Activated T-cell treated with anti-CD3 and anti-CD28 coated beads for 4 hours (primary cell): ENCODE measurements around the gene OSBPL9.
"Not testable (repeated sequence)": the region's sequence is repeated elsewhere in the genome, so short reads cannot be mapped to it uniquely, and the experiment has no call there.

Experiments
- DNase-seq: peaks from one replicate; pipeline ENCODE4 v3.0.0-alpha.2; 2020

Gene OSBPL9

DNA sequence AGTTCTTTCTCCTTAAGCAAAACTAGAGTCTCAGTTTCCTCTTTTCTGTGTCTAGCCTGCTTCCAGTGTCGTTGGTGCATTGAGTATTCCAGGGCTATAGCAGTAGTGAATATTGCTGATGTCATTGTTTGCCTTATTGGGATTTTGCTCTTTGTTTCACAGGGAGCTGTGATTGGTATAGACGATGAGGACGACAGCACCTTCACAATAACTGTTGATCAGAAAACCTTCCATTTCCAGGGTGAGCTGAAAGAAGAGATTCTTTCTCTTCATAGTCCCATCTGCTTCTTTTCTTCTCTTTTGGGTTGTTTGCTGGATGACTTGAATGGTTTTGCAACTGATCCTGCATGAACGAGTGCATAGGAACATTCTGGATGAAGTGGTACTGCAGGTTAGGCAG is 52.4 kb downstream of the OSBPL9 start:
- DNase-seq, result no peak

DNA sequence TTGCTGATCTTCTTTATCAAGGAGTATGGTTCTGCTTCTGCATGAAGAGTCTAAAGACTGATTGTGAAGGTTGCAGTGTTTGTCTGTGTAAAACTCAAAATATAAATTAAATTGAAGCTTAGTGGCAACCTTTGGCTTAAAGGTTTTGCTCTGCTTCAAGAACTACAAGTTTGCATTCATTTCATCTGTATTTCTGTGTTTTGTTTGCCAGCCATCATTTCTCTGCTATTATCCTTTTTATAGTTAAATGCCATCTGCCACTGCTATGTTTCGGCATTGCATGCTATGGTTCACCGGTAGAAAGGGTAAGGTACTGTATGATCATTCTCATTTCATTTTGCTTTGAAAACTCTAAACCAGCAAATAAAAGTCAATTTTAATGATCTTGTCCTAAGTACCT is 52.9 kb downstream of the OSBPL9 start:
- DNase-seq, result no peak

DNA sequence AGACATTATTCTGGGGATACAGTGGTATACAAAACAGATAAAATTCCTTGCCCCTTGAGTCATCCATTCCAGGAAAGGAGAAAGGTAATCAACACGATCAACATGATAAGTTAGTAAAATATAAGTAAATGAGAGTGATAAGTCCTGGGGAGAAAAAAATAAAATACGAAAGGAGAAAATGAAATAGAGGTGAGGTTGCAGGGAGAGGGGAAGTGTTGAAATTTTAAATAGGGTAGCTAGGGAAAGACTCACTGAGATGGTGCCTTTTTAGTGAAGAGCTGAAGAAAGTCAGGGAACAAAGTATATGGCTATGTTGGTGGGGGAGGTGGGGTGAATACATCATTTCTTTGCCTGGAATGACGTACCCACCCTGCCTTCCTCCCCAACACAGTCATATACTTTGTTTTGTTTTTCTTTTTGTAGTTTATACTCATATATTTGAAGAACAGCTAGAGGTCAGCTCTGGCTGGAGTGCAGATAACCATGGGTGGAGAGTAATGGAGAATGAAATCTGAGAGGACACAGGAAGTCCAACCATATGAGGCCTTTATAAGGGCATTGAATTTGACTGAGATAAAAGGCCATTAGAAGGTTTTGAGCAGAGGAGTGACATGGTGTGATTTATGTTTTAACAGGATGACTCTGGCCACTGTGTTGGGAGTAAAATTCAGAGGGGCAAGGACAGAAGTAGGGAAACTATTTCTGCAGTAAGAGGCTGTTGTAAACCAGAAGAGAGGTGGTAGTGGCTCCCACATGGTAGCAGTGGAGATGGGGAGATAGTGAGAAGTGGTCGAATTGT is 54.8 kb downstream of the OSBPL9 start:
- DNase-seq, result no peak

DNA sequence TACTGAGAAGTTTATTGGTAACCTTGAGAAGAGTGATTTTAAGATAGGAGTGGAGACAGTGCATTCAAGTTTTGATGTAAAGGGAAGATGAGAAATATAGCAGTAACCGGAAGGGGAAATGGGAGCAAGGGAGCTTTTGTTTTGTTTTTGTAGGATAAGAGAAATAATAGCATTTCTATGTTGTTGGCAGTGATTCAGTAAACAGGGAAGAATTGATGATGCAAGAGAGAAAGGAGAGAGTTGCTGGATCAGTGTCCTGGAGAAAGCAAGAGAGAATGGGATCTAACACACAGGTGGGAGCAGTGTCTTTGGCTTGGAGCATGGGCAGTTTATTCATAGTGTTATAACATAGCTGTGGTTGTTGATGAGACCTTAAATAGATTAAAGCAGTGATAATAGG is 56.4 kb downstream of the OSBPL9 start:
- DNase-seq, result no peak

DNA sequence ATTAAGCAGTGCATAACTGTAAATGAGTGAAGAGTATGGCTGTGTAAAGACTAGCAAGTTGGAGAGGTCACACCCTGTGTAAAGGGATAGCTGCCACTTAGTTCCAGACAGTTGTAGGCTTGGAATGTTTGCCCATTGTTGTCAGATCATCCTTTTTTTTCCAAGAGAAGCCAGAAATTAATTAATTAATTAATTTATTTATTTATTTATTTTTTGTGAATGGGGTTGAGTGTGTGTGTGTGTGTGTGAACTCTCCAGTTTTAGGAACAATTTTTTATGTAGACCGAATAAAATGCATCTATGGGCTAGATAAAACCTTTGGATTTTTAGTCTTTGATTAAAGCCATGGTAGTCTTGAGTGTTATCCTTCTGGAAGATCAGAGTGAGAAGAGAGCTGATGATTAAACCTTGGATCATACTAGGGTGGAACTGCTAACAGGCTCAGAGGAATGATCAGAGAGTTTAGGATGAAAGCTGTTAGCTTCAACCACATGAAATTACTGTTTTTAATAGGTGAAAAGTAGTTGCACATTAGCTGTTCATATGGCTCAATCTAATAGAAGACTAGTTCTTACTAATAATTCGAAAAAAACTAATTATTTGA is 58.4 kb downstream of the OSBPL9 start:
- no peak for DNase-seq

DNA sequence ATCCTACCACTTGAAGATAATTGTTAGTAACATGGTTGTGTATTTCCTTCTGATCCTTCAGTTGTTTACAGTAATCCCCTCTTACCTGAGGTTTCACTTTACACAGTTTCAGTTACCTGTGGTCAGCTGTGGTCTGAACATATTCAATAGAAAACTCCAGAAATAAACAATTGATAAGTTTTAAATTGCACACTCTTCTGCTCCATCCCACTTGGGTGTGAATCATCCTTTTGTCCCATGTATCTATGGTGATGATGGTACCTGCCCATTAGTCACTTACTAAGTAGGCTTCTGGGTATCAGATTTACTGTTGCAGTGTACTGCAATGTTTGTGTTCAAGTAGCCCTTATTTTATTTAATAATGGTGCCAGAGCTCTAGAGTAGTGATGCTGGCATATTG is 62.5 kb downstream of the OSBPL9 start:
- DNase-seq, result no peak

DNA sequence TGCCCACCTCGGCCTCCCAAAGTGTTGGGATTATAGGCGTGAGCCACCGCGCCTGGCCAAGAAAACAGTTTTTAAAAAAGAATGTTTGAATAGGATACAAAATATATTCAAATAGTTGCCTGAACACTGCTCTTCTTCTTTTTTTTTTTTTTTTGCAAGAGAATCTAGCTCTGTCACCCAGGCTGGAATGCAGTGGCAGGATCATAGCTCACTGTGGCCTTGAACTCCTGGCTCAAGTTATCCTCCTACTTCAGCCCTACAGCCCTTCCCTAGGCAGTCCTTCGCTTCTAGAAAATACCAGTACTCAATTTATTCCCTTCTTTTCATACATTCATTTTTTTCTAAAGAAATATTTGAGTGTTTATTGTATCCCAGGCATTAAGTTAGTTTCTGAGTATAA is 67.9 kb downstream of the OSBPL9 start:
- no peak for DNase-seq

DNA sequence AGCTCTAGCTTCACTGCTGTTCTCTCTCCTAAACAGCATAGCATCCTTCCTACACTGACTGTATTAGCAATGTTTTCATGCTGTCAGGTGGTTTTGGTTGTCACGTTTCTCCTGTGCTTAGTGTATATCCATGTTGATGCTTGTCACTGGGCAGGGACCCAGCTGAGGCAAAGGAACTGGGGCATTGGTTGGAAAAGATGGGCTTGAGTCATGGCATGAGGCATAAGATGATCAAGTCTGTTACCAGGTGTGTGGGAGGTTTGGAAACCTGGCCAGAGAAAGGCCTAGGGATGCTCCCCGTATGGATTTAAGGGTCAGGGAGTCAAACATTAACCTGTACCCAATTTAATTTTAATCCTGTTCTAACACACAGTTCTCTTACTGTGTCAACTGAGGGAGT is 69.6 kb downstream of the OSBPL9 start:
- no peak for DNase-seq

DNA sequence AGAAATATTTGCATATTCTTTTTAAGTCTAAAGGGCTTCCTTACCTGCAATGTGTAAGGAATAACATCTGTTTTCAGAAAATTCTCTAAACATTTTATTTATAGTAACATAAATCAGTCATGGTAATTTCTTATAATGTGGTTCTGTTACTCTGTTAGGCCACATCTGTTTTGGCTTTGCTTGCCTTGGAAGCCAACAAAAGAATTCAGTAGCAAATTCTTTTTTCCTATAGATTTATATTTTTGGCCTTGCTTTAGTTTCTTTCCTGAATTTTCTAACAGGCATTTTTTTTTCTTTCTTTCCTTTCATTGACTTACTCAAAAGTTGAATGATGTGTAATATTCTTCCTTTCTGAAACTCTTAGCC is 72.2 kb downstream of the OSBPL9 start:
- no peak for DNase-seq

DNA sequence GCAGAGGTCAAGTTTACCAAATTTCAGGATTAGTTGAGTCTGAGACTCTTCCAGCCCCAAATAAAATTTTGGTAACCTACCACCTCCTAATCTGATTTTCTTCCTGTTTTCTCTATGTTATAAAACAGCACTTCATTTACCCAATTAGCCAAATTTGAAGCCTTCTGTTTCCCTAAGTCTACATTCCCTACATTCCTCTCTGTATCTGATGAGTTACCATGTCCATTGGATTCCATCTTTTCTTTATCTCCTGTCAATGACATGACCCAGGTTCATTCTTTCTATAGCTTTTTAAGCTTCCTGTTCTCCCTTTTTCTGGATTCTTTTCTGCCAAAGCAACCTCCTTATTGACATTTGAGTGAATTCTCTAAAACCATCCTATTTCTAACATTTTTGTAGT is 72.8 kb downstream of the OSBPL9 start:
- no peak for DNase-seq

DNA sequence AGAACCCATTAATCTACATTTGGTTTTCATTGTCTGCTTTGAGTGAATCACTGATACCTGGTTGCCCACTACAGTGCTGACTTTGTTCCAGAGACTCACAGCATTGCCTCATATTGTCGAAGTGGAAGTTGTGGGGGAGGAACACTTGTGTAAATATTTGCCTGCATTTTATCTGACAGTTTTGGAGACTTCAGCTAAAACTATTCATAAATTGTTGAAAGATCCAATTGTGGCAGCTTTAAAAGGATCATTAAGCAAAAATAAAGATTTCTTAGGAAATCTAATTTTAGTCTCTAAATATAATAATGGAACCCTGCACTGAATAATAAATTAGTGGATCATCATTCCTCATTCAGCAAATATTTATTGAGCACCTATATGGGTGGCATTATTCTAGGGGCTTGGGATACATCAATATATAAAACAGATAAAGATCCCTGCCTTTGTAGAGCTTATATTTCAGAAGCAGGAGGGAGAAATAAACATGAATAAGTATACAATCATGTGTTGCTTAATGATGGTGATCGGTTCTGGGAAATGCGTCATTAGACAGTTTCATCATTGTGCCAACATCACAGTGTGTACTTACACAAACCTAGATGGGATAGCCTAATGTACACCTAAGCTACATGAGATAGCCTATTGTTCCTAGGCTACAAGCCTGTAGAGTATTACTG is 73.5 kb downstream of the OSBPL9 start:
- DNase-seq, result no peak

DNA sequence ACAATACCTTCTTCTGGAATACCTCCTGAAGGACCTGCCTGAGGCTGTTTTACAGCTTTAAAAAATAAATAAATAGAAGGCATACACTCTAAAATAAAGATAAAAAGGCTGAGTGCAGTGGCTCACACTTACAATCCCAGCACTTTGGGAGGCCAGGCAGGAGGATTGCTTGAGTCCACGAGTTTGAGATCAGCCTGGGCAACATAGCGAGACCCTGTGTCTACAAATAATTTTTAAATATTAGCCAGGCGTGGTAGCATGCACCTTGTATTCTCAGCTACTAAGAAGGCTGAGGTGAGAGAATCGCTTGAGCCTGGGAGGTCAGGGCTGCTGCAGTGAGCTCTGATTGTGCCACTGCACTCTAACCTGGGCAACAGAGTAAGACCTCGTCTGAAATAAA is 75.0 kb downstream of the OSBPL9 start:
- no peak for DNase-seq

DNA sequence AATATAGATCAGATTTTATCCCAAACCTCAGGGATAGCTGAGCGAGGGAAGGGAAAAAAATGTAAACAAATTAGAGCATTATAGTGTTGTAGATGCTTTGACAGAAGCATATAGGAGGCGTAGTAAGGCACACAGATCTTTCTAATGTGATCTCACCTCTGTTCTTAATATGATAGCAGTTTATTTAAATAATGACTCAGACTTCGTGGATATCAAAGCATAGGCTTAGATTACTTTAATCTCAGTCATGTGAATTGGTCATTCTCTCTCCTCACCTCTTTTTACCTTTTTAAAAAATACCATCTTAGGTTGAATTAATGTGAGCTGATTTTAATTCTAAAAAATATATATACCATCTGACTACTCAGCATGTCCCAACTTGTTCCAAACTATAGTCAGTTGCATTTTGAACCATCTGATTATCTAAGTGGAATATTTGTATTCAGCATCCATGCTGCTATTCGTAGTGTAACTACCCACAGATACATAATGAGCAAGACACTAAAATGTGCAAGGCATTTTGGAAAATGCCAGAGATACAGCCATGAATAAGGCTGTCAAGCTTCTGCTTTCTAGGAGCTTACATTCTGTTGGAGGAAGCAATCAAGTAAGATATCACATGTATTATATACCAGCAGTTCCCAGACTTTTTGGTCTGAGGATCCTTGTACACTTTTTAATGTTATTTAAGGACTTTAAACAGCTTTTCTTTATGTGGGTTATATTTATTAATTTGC is 76.7 kb downstream of the OSBPL9 start:
- no peak for DNase-seq

DNA sequence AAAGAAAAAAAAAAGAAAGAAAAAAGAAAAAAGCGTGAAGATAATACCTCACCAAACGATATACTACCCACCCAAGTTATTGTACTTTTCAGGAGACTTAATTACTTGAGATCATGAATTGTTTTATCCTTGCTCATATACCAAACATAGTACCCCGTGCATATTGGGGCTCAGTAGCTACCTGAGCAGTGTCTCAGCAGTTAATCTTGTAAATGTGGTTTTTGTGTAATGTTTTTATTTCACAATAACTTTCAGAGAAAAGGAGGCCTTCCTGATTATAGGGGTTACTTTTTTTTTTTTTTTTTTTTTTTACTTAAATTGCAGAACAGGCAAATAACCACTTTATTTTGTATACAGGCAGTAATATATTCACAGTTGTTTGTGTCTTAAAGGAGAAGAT is 80.3 kb downstream of the OSBPL9 start:
- DNase-seq, result no peak

DNA sequence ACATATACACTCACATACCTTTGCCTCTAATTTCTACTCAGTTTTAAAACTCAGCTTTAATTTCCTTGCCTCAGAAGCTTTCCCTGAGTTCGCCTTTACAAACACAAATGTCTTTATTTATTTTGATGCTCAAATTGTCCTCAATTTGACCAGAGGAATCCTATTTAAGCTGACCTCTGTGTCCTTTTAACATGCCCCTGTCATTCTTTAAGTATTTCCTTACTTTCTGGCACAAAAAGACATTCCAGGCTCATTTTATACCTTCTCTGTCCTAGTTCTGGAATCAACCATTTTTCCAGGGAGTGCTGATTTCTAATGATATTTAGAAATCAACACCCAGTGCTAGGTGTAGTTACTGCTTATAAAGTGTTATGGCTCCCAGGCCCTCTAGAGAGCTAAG is 82.5 kb downstream of the OSBPL9 start:
- no peak for DNase-seq

DNA sequence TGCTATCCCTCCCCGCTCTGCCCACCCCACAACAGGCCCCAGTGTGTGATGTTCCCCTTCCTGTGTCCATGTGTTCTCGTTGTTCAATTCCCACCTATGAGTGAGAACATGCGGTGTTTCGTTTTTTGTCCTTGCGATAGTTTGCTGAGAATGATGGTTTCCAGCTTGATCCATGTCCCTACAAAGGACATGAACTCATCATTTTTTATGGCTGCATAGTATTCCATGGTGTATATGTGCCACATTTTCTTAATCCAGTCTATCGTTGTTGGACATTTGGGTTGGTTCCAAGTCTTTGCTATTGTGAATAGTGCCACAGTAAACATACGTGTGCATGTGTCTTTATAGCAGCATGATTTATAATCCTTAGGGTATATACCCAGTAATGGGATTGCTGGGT is 84.9 kb downstream of the OSBPL9 start:
- DNase-seq, result not testable (repeated sequence)

DNA sequence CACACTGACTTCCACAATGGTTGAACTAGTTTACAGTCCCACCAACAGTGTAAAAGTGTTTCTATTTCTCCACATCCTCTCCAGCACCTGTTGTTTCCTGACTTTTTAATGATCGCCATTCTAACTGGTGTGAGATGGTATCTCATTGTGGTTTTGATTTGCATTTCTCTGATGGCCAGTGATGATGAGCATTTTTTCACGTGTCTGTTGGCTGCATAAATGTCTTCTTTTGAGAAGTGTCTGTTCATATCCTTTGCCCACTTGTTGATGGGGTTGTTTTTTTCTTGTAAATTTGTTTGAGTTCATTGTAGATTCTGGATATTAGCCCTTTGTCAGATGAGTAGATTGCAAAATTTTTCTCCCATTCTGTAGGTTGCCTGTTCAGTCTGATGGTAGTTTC is 85.3 kb downstream of the OSBPL9 start:
- not testable (repeated sequence) for DNase-seq

DNA sequence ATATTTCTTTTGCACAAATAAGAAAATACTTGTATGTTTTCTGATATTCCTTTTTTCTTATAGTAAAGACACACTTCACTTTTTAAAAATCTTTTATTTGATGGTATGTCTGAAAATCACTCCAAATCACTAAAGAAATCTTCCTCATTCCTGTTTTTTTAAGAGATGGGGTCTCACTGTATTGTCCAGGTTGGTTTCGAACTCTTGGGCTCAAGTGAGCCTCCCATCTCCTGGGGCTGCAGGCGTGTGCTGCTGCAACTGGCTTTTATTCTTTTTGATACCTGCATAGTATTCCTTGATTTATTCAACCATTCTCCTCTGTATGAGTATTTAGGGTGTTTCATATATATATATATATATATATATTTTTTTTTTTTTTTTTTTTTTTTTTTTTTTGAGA is 88.1 kb downstream of the OSBPL9 start:
- DNase-seq, result no peak

DNA sequence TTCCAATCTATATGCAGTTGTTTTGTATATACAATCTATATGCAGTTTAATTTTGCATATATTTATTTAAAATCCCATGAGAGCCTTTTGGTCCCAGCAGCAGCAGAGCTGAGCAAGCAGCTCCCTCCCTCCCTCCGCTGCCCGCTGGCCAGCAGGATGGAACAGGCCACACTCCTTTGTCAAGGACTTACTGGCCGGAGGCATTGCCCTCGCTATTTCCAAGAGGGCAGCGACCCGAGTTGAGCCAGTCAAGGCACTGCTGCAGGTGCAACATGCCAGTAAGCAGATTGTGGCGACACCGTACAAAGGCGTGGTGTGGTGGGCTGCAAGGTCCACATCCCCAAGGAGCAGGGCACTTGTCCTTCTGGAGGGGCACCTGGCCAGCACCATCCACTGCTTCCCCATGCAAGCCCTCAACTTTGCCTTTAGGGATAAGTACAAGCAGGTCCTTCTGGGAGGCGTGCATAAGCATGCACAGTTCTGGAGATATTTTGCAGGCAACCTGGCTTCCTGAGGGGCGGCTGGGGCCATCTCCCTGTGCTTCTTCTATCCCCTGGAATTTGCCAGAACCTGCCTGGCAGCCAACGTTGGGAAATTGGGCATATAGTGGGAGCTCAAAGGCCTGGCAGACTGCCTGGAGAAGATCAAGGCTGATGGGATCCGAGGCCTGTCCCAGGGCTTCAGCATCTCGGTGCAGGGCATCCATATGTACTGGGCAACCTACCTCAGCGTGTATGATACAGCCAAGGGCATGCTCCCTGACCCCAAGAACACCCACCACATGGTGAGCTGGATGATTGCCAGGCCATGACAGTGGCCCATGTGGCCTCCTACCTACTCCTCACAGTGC is 92.2 kb downstream of the OSBPL9 start:
- DNase-seq, result no peak

DNA sequence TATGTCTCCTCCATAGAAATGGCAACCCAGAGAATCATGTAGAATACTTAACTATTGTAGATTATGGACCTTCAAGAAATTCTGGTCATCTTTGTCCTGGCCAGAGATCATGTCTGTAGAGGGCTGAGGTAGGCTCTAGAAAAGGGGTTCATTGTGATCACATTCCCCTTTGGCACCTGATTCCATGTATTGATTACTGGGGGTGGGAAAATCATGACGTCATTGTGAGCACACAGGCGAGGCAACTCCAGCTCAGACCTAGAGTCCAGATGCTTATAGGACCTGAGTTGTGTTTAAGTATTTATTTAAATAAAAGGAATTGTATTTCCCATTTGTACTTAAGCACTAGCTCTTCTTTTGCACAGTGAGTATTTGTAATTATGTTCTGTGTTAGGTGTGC is 93.1 kb downstream of the OSBPL9 start:
- no peak for DNase-seq

DNA sequence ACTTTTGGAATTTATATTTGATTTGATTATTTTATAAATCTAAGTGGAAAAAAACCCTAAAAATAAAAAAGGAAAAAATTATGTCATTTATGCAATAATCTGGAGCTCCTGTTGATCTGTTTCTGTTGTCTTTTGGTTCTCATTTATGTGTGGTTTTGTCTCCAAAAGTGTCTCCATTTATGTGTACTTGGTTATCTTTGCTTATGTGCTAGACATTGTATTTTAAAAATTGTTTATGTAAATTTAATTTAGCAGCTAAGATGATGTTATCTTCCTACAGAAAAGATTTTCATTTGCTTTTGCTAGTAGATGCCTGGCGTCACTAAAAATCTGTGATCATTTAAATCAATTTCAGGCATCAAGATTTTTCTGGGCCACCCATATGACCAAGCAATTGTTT is 95.7 kb downstream of the OSBPL9 start:
- no peak for DNase-seq

DNA sequence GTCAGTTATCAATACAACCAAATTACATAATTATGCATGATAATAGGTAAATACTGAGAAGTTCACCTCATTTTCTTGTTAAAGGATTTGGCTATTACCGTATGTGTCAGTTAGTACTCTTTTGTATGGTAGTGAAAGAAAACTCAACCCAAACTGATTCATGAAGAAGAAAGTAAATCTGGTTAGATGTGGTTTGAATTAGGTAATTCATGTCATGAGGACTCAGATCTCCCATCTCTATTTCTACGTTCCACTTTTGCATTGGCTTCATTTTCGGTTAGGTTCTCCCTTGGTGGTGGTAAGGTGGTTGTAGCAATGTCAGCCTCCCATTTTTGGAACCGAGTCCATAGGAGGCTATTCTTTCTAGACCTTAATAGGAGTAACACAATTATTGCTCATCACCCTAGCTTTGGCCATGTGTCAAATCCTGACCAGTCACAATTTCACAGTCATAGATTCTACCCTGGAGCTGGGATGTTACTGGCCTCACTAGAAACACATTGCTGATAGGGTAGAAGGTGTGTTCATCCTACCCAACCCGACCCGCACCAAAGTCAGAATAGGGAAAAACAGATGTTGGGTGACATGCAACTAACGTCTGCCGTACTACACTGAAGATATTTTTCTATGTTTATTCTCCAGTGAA is 97.6 kb downstream of the OSBPL9 start:
- DNase-seq, result no peak
